CD4-positive, alpha-beta memory T cell (primary cell): ENCODE results near the gene VCX2. TPM values are rescaled to one million over a fixed set of nuclear protein-coding genes. Genes with fewer than 3 reads are reported as not detected.
"Not testable (repeated sequence)": the region's sequence is repeated elsewhere in the genome, so short reads cannot be mapped to it uniquely, and the experiment has no call there.

Experiments
- CTCF ChIA-PET: fragments of 350-600 bp; sonication (Branson Sonifier 250); formaldehyde crosslinking; loops from one replicate; lab custom pipeline; 2021; ENCODE audit warnings: inconsistent platforms; ENCODE audit not compliant: partially characterized antibody; lab: Charles Lee
- POLR2A ChIA-PET: fragments of 350-600 bp; sonication (Branson Sonifier 250); formaldehyde crosslinking; loops from one replicate; lab custom pipeline; 2021; ENCODE audit not compliant: partially characterized antibody; lab: Charles Lee
- DNase-seq, 5 donors: peaks; one replicate each; pipeline versions ENCODE4 v3.0.0 to v3.0.0-alpha.2; 2020 to 2022; ENCODE audit warnings: mixed read lengths in 1 of 5
- H3K27ac ChIP-seq: one replicate; pipeline ENCODE4 v1.7.0; 2013; ENCODE audit warnings: low read depth, low read length
- H3K27me3 ChIP-seq: 2 replicates; pipeline ENCODE4 v1.7.0; 2013; ENCODE audit warnings: mild to moderate bottlenecking, low read length, moderate library complexity; ENCODE audit not compliant: insufficient read depth
- H3K36me3 ChIP-seq: 2 replicates; pipeline ENCODE4 v1.7.0; 2013; ENCODE audit warnings: mild to moderate bottlenecking, low read length, moderate library complexity; ENCODE audit not compliant: insufficient read depth
- H3K4me1 ChIP-seq: 2 replicates; pipeline ENCODE4 v1.7.0; 2013; ENCODE audit warnings: mild to moderate bottlenecking, low read length, moderate library complexity; ENCODE audit not compliant: insufficient read depth
- H3K4me3 ChIP-seq, 2 donors: one replicate each; pipeline ENCODE4 v1.7.0; 2013; ENCODE audit warnings: low read length in 2 of 2, mild to moderate bottlenecking in 1 of 2
- H3K9me3 ChIP-seq, 2 donors: one replicate each; pipeline ENCODE4 v1.7.0; 2013; ENCODE audit warnings: low read length in 2 of 2, control low read depth in 1 of 2; ENCODE audit not compliant: control insufficient read depth in 1 of 2
- H3K27ac Mint-ChIP-seq, 7 donors: one replicate each; pipeline ENCODE4 v1.8.0; 2020 to 2021; ENCODE audit warnings: mixed read lengths in 7 of 7, mild to moderate bottlenecking in 6 of 7, inconsistent platforms in 3 of 7, moderate library complexity in 3 of 7
- H3K27me3 Mint-ChIP-seq, 2 donors: one replicate each; pipeline ENCODE4 v1.8.0; 2020 to 2021; ENCODE audit warnings: mixed read lengths in 2 of 2
- H3K36me3 Mint-ChIP-seq, 2 donors: one replicate each; pipeline ENCODE4 v1.8.0; 2020 to 2021; ENCODE audit warnings: mixed read lengths in 2 of 2, inconsistent platforms in 1 of 2, mild to moderate bottlenecking in 1 of 2
- H3K4me1 Mint-ChIP-seq, 4 donors: one replicate each; pipeline ENCODE4 v1.8.0; 2020 to 2021; ENCODE audit warnings: mixed read lengths in 4 of 4, mild to moderate bottlenecking in 1 of 4
- H3K4me3 Mint-ChIP-seq, 8 donors: one replicate each; pipeline ENCODE4 v1.8.0; 2020 to 2021; ENCODE audit warnings: mixed read lengths in 8 of 8, mild to moderate bottlenecking in 7 of 8, moderate library complexity in 6 of 8, inconsistent platforms in 3 of 8
- H3K9me3 Mint-ChIP-seq, 8 donors: one replicate each; pipeline ENCODE4 v1.8.0; 2020 to 2021; ENCODE audit warnings: mixed read lengths in 8 of 8, mild to moderate bottlenecking in 5 of 8, inconsistent platforms in 3 of 8, moderate library complexity in 1 of 8
- intact Hi-C: fragments of 100-400 bp; cut with micrococcal nuclease; formaldehyde crosslinking; loops from one replicate; pipeline ENCODE4 v1.15.1; 2023
- microRNA-seq: library from miRNA; unstranded; fragments of <30 nt; microRNA quantifications from one replicate; pipeline ENCODE4 v1.2.0, GENCODE V29; 2021; ENCODE audit warnings: borderline replicate concordance, borderline number of aligned reads, borderline microRNAs expressed, mixed read lengths
- polyA plus RNA-seq, 2 donors: library from polyadenylated mRNA; unstranded; fragments of 300-500 nt; fragmentation: Illumina TruSeq; gene quantifications; one replicate each; pipeline ENCODE4 v1.2.3, GENCODE V29; 2021
- total RNA-seq, 2 experiments: library from RNA; stranded (reverse); gene quantifications; one replicate each; pipeline ENCODE4 v1.2.3, GENCODE V29; 2021

The VCX2 gene
- total and polyA plus RNA-seq, 4 experiments from 2014 or later = not detected

DNA sequence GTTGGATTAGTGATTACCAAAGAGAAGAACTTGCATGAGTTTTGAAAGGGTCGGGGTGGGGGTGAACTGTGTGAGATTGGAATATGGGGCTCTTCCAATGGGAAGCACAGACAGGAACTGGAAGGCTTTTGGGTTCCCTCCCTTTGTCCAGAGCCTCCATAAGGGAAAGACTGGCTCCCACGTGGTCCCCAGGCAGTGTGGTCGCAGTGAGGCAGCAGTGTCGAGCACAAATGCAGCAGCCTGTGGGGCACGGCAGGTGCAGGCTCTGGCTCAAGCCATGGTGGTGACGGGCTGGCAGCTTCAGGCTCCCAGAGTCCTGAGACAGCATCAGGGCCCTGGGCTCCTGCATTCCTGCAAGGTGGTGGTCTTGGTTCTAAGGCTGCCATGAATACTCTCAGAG lies 45.5 kb downstream of the VCX2 start:
- CTCF ChIA-PET = no interaction called here
- Histone ChIP-seq H3K4me1 (no peaks in the 10 kb centered on the region), H3K9me3 (no peaks in the 10 kb centered on the region), H3K27ac (no peak overlapping the region), H3K36me3 (no peaks in the 10 kb centered on the region), H3K27me3 (no peaks in the 10 kb centered on the region), H3K4me3 (no peak overlapping the region)
- intact Hi-C loops = no loop called here
- no peak overlapping the region for H3K27ac Mint-ChIP-seq
- H3K4me1 Mint-ChIP-seq = no peaks in the 10 kb centered on the region
- H3K36me3 Mint-ChIP-seq = peaks cover 0 to 4% of the 10 kb centered on the region in 2 donors
- peaks cover 0 to 11% (median 1%) of the 10 kb centered on the region in 8 donors for H3K9me3 Mint-ChIP-seq
- no peaks in the 10 kb centered on the region for H3K27me3 Mint-ChIP-seq
- DNase-seq = no peak
- POLR2A ChIA-PET = no interaction called here
- no peak overlapping the region for H3K4me3 Mint-ChIP-seq

DNA sequence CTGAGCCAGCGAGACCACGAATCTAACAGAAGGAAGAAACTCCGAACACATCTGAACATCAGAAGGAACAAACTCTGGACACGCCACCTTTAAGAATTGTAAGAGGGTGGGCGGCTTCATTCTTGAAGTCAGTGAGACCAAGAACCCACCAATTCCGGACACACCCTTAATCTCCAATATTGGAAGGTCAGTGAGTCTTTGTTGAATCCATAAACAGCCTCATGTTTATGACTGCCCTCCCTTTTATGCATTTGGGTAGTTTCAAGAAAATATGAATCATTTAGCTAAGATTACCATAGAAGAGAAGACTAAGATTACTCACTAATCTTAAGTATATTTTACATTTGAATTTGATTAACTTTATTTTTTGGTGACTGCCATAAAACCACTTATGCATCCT lies 48.5 kb downstream of the VCX2 start:
- CTCF ChIA-PET = no interaction called here
- Mint-ChIP-seq H3K27ac (no peak overlapping the region), H3K9me3 (peaks cover 0 to 15% (median 2%) of the 10 kb centered on the region in 8 donors), H3K4me3 (no peak overlapping the region), H3K27me3 (no peaks in the 10 kb centered on the region), H3K36me3 (peaks cover 0 to 4% of the 10 kb centered on the region in 2 donors), H3K4me1 (no peaks in the 10 kb centered on the region)
- POLR2A ChIA-PET = no interaction called here
- no peaks in the 10 kb centered on the region for H3K36me3 ChIP-seq
- intact Hi-C loops = no loop called here
- H3K9me3 ChIP-seq = no peaks in the 10 kb centered on the region
- H3K4me3 ChIP-seq = no peak overlapping the region
- DNase-seq = no peak
- H3K27me3 ChIP-seq = no peaks in the 10 kb centered on the region
- no peak overlapping the region for H3K27ac ChIP-seq
- H3K4me1 ChIP-seq = no peaks in the 10 kb centered on the region

DNA sequence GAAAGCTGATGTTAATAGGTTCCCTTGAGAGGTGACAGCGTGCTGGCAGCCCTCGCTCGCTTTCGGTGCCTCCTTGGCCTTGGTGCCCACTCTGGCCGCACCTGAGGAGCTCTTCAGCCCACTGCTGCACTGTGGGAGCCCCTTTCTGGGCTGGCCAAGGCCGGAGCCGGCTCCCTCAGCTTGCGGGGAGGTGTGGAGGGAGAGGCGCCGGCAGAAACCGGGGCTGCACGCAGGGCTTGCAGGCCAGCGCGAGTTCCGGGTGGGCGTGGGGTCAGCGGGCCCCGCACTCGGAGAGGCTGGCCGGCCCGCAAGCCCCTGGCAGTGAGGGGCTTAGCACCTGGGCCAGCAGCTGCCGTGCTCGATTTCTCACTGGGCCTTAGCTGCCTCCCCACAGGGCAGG lies 49.7 kb downstream of the VCX2 start:
- H3K27ac Mint-ChIP-seq, H3K27me3 ChIP-seq, DNase-seq, H3K36me3 ChIP-seq, H3K27ac ChIP-seq, H3K4me1 ChIP-seq, H3K4me3 Mint-ChIP-seq, H3K9me3 ChIP-seq, POLR2A ChIA-PET, H3K4me3 ChIP-seq, H3K36me3 Mint-ChIP-seq, H3K4me1 Mint-ChIP-seq, H3K27me3 Mint-ChIP-seq, CTCF ChIA-PET, intact Hi-C loops: not testable (repeated sequence)
- peaks cover 0 to 20% (median 4%) of the 10 kb centered on the region in 8 donors for H3K9me3 Mint-ChIP-seq

Small RNA genes within 50 kb of the gene (microRNA-seq; reads per million reads assigned to microRNA genes)
- gene MIR651 = 29.9 reads per million, percentile 53 among the genes with 10 or more reads in this experiment

Other genes with a start within 250 kb of the VCX2 start
- 1 to 10 TPM; 5.0 to 5.6 TPM for gene PNPLA4, start 243.9 kb downstream of the VCX2 start, total RNA-seq
- gene PNPLA4, start 243.9 kb downstream of the VCX2 start, polyA plus RNA-seq = 10 to 100 TPM; 12.1 to 25.1 TPM